Limb (tissue), 2 donors: ENCODE results near the gene PNLIPRP3.
"Not testable (repeated sequence)": the region's sequence is repeated elsewhere in the genome, so short reads cannot be mapped to it uniquely, and the experiment has no call there.

ENCODE experiments used
- DNase-seq, 2 donors: peaks; one replicate each; pipeline ENCODE4 v3.0.0-alpha.2; 2016; ENCODE audit errors: extremely low spot score in 2 of 2

PNLIPRP3 gene

GRCh38 chr10:116427671-116428070, at the start of gene PNLIPRP3:
PNLIPRP3 (plus strand) TSS chr10:116427847; CDS start chr10:116428013, 166 bp downstream.
- no peak for DNase-seq

GRCh38 chr10:116382290-116382689, 45.4 kb upstream of the PNLIPRP3 start:
- no peak for DNase-seq

DNA sequence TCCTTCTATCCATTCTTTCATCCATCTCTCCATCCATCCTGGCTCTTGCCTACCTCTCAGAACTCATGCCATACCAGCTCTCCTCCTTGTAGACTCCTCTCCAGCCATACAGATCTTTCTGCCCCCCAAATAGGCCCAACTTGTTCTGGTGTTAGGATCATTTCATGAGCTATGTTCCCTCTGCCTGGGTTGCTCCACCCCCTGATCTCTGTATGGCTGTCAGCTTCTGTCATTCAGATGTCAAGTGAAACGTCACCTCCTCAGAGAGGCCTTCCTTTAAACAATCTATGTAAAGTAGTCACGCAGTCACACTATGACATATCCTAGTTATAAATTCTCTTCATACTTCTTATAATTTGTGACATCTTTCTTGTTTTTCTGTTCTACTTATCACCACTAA, 42.3 kb upstream of the PNLIPRP3 start:
- DNase-seq = no peak

DNA sequence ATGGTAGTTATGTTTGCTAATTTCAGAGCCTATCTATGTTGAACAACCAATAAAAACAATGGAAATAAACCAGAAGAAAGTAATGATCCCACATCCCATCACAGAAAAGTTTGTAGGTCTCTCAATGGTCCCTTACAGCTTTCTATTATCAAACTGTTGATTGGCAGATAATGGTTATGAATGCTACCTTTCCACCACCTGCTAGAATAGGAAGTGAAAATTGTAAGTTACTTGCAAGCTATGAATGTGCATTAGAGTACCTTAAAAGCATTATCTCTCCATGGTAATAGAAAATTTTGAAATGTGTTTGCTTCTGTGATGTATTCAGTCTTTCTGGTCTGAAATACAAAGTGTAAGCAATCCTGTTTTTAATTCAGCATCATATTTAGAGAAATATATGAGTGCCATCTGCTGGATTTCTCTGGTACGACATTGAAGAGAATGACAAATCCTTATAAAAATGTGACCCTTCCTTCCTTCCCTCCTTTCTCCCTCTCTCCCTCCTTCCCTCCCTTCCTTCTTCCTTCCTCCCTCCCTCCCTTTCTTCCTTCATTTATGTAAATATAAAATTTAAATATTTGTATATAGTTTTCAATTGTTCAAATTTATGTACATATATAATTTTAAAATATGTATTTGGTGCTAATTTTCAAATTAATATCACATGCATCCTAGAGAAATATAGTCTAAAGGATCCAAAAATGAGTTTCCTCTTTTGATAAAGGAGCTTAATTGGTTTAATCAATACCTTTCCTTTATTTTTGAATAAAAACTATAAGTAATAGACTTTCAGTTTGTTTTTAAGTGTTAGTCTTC, 41.4 kb upstream of the PNLIPRP3 start:
- peak in 1 of 2 donors; percentile 69 for DNase-seq

DNA sequence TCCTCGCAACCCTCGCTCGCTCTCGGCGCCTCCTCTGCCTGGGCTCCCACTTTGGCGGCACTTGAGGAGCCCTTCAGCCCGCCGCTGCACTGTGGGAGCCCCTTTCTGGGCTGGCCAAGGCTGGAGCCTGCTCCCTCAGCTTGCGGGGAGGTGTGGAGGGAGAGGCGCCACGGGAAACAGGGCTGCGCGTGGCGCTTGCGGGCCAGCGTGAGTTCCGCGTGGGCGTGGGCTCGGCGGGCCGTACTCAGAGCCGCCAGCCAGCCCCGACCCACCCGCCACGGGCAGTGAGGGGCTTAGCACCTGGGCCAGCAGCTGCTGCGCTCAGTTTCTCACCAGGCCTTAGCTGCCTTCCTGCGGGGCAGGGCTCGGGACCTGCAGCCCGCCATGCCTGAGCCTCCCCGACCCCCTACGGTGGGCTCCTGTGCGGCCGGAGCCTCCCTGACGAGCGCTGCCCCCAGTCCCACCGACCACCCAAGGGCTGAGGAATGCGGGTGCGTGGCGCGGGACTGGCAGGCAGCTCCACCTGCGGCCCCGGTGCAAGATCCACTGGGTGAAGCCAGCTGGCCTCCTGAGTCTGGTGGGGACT, 34.3 kb upstream of the PNLIPRP3 start:
- DNase-seq = not testable (repeated sequence)

DNA sequence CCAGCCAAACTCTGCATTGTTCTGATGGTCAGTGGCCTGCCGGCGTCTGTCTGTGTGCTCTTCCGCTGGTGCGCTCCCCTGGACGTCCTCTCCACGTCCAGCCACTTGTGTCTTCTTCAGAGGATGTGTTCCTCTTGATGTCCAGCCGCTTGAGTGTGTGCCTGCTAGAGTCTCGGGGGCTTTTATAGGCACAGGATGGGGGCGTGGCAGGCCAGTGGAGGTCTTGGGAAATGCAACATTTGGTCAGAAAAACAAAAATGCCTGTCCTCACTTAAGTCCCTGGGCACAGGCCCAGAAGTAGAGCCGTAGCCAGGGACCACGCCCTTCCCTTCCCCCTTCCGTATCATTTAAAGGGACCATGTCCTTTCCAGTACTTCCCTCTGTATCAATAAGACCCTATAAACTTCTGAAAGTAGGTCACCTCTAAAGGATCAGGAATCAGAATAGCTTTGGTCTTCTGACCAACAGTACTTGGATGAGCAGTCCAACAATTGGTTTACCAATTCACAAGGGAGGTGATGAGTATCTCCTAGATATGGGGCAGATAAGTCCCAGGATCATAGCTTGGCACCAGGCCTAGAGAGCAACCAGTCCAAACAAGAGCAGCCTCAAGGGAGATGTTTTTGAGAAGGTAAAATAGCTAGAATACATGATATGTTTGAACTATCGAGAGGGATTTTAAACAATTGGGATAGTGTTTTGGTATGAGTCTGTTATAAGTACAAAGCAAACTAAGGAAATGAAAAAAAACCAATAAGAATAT, 32.2 kb upstream of the PNLIPRP3 start:
- no peak for DNase-seq

- DNase-seq = no peak
Observed at GRCh38 chr10:116398224-116398623, 29.4 kb upstream of the PNLIPRP3 start.

DNA sequence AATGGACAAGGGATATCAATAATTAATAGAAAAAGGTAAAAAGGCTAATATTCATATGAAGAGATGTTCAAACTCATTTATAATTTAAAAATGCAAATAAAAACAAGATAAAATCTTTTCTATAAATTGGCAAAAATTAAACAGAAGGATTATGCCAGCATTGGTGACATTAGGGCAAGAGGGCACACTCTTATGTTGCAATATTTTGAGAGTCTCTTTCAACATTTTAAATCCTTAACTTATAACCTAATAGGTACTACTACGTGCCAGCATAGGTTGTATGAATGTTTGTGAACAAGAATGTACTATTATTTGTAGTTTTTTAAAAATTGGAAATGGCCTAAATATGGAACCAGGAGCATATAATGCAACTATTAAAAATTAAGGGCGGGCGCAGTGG, 24.8 kb upstream of the PNLIPRP3 start:
- DNase-seq = no peak

- no peak for DNase-seq
Observed at GRCh38 chr10:116403740-116404250, 23.9 kb upstream of the PNLIPRP3 start.

DNA sequence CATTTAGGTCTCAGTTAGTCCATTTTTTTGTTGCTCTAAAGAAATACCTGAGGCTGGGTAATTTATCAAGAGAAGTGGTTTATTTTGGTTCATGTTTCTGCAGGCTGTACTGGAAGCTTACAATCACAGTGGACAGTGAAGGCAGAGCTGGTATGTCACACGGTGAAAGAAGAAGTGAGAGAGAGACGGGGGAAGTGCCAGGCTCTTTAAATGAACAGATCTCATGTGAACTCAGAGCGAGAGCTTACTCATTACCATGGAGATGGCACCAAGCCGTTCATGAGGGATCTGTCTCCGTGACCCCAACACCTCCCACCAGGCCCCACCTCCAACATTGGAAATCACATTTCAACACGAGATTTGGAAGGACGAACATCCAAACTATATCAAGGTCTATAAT, 18.9 kb upstream of the PNLIPRP3 start:
- no peak for DNase-seq

- no peak for DNase-seq
Observed at GRCh38 chr10:116410351-116410750, 17.3 kb upstream of the PNLIPRP3 start.

DNA sequence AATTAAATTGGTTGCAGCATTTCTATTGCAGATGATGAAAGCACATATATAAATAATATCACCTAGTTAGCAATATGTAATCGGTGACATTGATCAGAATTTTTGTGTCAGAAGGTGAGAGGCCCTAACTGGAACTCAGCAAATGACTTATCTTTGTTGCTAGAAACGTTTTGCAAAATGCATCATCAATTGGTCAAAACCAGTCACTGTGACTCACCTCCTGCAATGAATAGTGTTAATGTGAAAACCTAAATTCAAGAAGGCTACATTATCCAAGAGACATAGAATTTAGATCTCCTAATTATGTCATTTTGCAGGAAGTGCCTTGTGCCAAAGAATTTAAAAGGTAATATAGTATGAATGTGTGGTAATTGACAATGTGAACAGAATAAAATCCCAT, 9.8 kb upstream of the PNLIPRP3 start:
- DNase-seq = no peak

DNA sequence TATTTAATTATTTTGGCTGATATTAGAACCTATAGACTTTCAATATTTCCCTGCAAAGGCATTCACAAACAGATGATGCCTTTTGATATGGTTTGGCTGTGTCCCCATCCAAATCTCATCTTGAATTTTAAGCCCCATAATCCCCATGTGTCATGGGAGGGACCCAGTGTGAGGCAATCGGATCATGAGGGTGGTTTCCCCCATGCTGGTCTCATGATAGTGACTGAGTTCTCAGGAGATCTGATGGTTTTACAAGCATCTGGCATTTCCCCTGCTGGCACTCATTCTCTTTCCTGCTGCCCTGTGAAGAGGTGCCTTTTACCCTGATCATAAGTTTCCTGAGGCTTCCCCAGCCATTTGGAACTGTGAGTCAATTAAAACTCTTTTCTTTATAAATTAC, 9.3 kb upstream of the PNLIPRP3 start:
- DNase-seq = no peak

GRCh38 chr10:116421815-116422214, 5.8 kb upstream of the PNLIPRP3 start:
- no peak for DNase-seq

- DNase-seq = no peak
Observed at GRCh38 chr10:116429288-116429977, 1.8 kb downstream of the PNLIPRP3 start.

- no peak for DNase-seq
Observed at GRCh38 chr10:116430288-116430687, 2.6 kb downstream of the PNLIPRP3 start.

GRCh38 chr10:116431598-116431997, 4.0 kb downstream of the PNLIPRP3 start:
- DNase-seq = no peak

DNA sequence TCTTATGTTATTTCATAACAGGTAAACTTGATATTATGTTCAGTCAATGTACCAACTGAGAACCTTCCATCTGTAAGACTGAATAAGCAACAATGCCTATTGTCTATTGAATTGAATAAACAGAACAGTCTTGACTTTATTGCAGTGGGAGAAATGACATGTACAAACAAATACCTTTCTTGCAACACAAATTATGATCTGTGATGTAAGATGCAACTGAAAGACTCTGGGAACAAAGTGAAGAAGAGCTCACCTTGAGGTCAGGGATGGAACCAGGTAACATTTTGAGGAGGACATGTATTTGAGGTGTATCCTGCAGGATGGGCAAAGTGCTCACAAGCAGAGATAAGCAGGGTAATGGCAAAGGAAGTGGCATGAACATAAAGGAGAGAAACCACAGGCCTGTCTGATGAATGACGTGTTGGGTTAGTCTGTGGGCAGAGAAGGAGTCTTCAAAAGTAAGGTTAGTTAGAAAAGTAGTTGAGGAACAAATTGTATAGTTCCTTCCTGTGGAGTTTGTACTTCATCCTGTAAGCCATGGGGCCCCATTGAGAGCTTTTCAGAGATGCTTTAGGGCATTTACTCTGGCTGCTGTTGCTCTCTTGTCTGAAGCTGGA, 9.5 kb downstream of the PNLIPRP3 start:
- no peak for DNase-seq

DNA sequence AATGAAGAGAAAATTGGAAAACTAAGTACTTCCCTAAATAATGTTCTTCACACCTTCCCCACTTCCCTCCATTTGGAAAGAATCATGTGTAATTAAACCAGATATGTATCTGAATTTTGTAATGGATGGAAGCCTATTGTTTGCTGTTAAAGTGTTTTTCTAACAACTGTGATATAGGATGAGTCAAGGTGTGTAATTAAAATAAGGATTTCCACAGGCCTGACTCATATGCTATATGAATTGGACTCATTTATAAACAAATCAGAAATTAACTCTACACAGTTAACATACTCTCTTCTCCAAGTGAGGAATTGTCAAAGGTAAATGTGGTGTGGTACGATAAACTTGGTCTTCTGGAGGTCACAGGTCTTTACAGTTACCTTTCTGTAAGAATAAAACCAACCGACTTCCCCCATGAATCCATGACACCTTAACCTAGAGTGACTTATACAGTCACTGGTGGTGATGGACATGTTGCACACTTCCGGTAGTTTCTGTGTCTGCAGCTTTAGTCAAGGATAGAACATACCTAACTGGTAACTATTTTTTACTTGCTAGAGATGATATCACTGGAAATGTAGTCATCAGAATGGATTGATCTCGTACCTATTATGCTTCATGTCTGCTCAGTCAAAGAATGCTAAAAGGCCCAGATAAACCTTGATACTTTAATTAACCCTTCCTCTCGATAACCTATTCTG, 12.8 kb downstream of the PNLIPRP3 start:
- no peak for DNase-seq

DNA sequence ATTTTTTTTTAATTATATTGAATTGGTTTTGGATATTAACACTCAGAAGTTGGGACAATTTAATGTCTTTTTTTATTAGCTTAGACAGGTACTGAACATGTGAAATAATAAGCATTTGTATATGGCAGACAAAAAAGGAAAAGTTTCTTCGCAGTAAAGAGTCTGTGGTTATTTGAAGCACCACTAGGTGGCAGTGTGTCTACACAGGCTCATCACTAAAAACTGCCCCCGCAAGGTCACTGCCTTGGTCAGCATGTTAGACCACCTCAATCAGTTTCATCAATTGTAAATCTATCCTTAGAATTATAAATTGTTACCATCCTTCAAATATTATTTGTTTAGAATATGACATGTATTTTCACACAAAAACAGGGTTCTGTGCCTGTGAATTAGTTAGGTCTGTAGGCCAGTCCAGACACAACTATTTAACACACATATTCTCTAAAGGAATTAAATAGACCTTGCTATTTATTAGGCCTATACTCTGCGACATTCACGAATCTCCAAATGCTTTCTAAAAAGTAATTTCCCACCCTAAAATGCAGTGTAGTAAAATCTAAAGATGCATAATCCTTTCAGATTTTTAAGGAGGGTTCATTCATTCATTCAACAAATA, 17.0 kb downstream of the PNLIPRP3 start:
- DNase-seq = peak in 1 of 2 donors; percentile 55
